ENCODE data around the gene ANKS1A.

The ANKS1A gene

GRCh38 chr6:34887753-34888513 lies 1.1 kb upstream of the ANKS1A start, which contains the start of gene TAF11:
Gene TAF11 (minus strand): TSS chr6:34888042. CDS start chr6:34887957, 85 bp downstream.
- TF ChIP-seq EZH2phosphoT487 (IDR thresholded peaks at IDR 0.05; ENCODE audit: borderline replicate concordance) = no peak
- TF ChIP-seq CTCF (conservative IDR thresholded peaks at IDR 0.05; ENCODE audit: low read length) = no peak
- Histone ChIP-seq H3K27me3 (ENCODE audit: insufficient read depth, low read length, poor library complexity, severe bottlenecking) (no peaks in the 10 kb centered on the region), H4K20me1 (ENCODE audit: insufficient read depth, low read length, poor library complexity, severe bottlenecking) (peaks cover 5% of the 10 kb centered on the region), H3K4me3 (ENCODE audit: low read length, poor library complexity, severe bottlenecking) (peak within 1 kb of the TSS; percentile 97), H3K36me3 (ENCODE audit: insufficient read depth, low read length) (no peaks in the 10 kb centered on the region), H3K79me2 (ENCODE audit: insufficient read depth, low read length) (peaks cover 91% of the 10 kb centered on the region), H3K4me2 (ENCODE audit: low read depth, low read length, poor library complexity, severe bottlenecking) (peak within 1 kb of the TSS; percentile 80), H2AFZ (ENCODE audit: low read length) (peak within 1 kb of the TSS; percentile 92), H3F3A (ENCODE audit: low read depth) (no peaks in the 10 kb centered on the region), H3K9me3 (ENCODE audit: insufficient read depth, low read depth, low read length) (no peaks in the 10 kb centered on the region), H3K4me1 (ENCODE audit: insufficient read depth, low read length, poor library complexity, severe bottlenecking) (peaks cover 41% of the 10 kb centered on the region), H3K9me2 (replicated peaks; ENCODE audit: low read depth, low read length) (no peaks in the 10 kb centered on the region), H3K9ac (ENCODE audit: low read depth, low read length, poor library complexity, severe bottlenecking) (peak within 1 kb of the TSS; percentile 91)

DNA sequence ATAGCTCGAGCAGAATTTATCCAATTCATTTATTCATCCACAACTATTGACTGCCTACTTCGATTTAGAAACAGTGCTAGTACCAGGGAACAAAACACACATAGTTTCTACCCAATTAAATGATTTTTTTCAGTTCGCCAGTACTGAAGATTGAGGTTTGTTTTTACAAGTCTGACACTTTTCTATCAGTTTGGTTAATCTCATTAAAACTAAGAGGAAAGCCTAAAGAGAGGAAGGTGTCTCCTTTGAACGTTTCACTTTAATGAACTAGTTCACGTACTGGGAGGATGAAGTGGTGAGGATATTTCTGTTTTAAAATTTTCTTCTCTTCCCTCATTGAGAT lies 570 bp upstream of the ANKS1A start:
- Histone ChIP-seq H4K20me1 (ENCODE audit: insufficient read depth, low read length, poor library complexity, severe bottlenecking) (peaks cover 11% of the 10 kb centered on the region), H3K9me3 (ENCODE audit: insufficient read depth, low read depth, low read length) (no peaks in the 10 kb centered on the region), H3F3A (ENCODE audit: low read depth) (no peaks in the 10 kb centered on the region), H2AFZ (ENCODE audit: low read length) (peak overlapping the region; percentile 92), H3K4me2 (ENCODE audit: low read depth, low read length, poor library complexity, severe bottlenecking) (peak overlapping the region; percentile 80), H3K9ac (ENCODE audit: low read depth, low read length, poor library complexity, severe bottlenecking) (peak overlapping the region; percentile 91), H3K79me2 (ENCODE audit: insufficient read depth, low read length) (peaks cover 89% of the 10 kb centered on the region), H3K9me2 (replicated peaks; ENCODE audit: low read depth, low read length) (no peaks in the 10 kb centered on the region), H3K27me3 (ENCODE audit: insufficient read depth, low read length, poor library complexity, severe bottlenecking) (no peaks in the 10 kb centered on the region), H3K36me3 (ENCODE audit: insufficient read depth, low read length) (no peaks in the 10 kb centered on the region), H3K4me1 (ENCODE audit: insufficient read depth, low read length, poor library complexity, severe bottlenecking) (peaks cover 41% of the 10 kb centered on the region), H3K4me3 (ENCODE audit: low read length, poor library complexity, severe bottlenecking) (peak overlapping the region; percentile 97)
- no peak for TF ChIP-seq EZH2phosphoT487 (IDR thresholded peaks at IDR 0.05; ENCODE audit: borderline replicate concordance)
- no peak for TF ChIP-seq CTCF (conservative IDR thresholded peaks at IDR 0.05; ENCODE audit: low read length)

GRCh38 chr6:34890533-34890925 lies 1.5 kb downstream of the ANKS1A start:
- Histone ChIP-seq H2AFZ (ENCODE audit: low read length) (no peak overlapping the region), H4K20me1 (ENCODE audit: insufficient read depth, low read length, poor library complexity, severe bottlenecking) (peaks cover 14% of the 10 kb centered on the region)

More at GRCh38 chr6:34890533-34890925, 1.5 kb downstream of the ANKS1A start:
- Histone ChIP-seq H3K4me1 (ENCODE audit: insufficient read depth, low read length, poor library complexity, severe bottlenecking) (peaks cover 48% of the 10 kb centered on the region), H3F3A (ENCODE audit: low read depth) (no peaks in the 10 kb centered on the region), H3K9me2 (replicated peaks; ENCODE audit: low read depth, low read length) (no peaks in the 10 kb centered on the region), H3K4me2 (ENCODE audit: low read depth, low read length, poor library complexity, severe bottlenecking) (peak overlapping the region; percentile 80), H3K27me3 (ENCODE audit: insufficient read depth, low read length, poor library complexity, severe bottlenecking) (no peaks in the 10 kb centered on the region), H3K9me3 (ENCODE audit: insufficient read depth, low read depth, low read length) (no peaks in the 10 kb centered on the region), H3K9ac (ENCODE audit: low read depth, low read length, poor library complexity, severe bottlenecking) (peak overlapping the region; percentile 91), H3K36me3 (ENCODE audit: insufficient read depth, low read length) (no peaks in the 10 kb centered on the region), H3K4me3 (ENCODE audit: low read length, poor library complexity, severe bottlenecking) (peak overlapping the region; percentile 97), H3K79me2 (ENCODE audit: insufficient read depth, low read length) (peaks cover 80% of the 10 kb centered on the region)
- TF ChIP-seq EZH2phosphoT487 (IDR thresholded peaks at IDR 0.05; ENCODE audit: borderline replicate concordance) = no peak
- no peak for TF ChIP-seq CTCF (conservative IDR thresholded peaks at IDR 0.05; ENCODE audit: low read length)

Measured in Loucy (cell line).